Glomerular endothelial cell (primary cell): ENCODE results near the gene CDC14A. TPM values are rescaled to one million over a fixed set of nuclear protein-coding genes. Genes with fewer than 3 reads are reported as not detected.

ENCODE experiments used
- DNase-seq: peaks from one replicate; pipeline ENCODE4 v3.0.0-alpha.2; 2011; ENCODE audit warnings: low read depth, low spot score; ENCODE audit errors: extremely low read depth
- total RNA-seq: library from RNA; depleted of rRNA; stranded (reverse); fragments of >200 nt; gene quantifications from 2 replicates; pipeline ENCODE4 v1.2.3, GENCODE V29; 2015

CDC14A gene
- total RNA-seq, 1 donor from 2014 or later, result 11.8 TPM

GRCh38 chr1:100479620-100480338, 127.5 kb downstream of the CDC14A start:
- DNase-seq, result no peak

GRCh38 chr1:100481303-100481702, 129.0 kb downstream of the CDC14A start:
- DNase-seq, result no peak

DNA sequence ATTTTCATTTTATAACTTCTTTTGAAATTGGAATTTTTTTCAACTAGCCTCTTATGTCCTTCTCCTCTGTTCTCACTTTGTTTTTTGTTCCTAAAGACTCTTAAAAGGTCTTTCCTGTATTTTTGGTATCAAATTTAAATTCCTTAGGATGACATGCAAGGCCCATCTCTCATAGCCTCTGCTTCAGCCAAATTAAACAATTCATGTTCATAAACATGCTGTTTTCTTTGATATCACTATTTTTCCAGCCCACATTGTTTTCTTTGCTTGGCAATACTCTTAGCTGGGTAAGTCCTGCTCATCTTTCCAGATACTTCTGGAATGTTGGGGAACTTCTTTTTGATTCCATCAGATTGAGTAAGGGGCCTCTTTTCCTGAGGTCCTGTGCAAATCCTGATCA, 129.9 kb downstream of the CDC14A start:
- DNase-seq, result no peak

DNA sequence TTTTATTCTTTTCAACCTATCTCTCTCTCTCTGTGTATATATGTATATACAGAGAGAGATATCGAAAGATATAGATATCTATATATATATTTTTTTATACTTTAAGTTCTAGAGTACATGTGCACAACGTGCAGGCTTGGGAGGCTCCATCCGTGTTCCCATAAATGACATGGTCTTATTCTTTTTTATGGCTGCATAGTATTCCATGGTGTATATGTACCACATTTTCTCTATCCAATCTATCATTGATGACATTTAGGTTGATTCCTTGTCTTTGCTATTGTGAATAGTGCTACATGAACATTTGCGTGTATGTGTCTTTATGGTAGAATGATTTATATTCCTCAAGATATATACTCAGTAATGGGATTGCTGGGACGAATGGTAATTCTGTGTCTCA, 130.4 kb downstream of the CDC14A start:
- DNase-seq, result no peak

GRCh38 chr1:100483230-100483629, 130.9 kb downstream of the CDC14A start:
- no peak for DNase-seq

DNA sequence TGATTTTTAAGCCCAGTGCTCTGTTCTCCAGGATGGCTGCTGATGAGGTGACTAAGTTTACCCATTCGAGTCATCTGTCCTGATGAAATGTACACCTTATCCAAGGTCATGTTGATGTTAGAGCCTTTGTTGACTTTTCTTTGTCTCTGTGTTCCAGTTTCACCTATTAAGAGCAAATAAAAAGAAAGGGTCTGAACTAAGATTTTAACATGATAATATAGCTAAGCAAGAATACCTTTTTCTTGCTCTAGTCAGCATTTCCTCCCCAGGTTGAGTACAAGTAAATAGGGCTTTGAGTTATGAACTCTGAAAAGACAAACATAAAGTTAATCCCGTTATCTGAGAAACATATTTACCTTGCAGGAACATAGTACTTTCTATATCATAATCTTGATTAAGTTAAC, 133.6 kb downstream of the CDC14A start:
- DNase-seq, result no peak

GRCh38 chr1:100494393-100495084, 142.2 kb downstream of the CDC14A start:
- DNase-seq, result no peak

- no peak for DNase-seq
These were observed 144.6 kb downstream of the CDC14A start for GRCh38 chr1:100496896-100497295.

DNA sequence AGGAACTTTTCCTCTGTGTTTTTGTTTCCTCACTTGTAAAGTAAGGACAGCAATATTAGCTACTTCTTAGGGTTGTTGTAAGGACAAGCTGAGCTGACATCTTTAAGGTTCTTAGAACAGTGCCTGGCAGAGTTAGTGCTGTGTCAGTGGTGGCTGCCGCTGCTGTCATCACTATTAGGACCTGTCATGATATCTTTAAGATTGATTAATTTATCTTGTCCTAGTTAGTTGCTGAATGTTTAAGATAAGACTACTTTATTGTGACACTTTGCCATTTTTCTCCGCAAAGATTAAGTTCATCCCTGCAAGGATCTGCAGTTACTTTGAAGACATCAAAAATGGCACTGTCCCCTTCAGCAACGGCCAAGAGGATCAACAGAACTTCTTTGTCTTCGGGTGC, 145.5 kb downstream of the CDC14A start:
- DNase-seq, result no peak

DNA sequence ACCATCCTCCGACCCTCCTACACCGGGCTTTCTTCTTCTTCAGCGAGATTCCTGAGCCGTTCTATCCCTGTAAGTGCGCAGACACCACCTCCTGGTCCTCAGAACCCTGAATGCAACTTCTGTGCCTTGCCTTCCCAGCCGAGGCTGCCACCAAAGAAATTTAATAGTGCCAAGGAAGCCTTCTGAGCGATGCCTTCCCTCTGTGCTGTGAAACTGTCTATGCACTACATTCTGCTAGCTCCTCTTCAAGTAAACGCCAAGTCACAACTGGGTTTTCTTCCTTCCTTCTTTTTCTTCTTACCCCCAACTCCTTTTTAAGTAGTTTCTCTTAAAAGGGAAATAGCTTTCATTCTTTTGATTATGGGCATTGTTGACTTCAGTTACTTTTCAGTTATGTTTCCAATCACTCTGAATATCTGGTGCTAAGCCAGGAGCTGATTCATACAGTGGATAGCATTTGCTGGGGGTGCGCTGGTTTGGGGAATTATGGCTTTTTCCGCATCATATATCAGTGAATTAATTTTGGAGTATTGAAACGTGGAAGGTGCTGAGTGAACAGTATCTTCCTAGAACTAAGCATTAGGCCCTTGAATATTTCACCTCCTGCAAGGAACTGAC, 147.0 kb downstream of the CDC14A start:
- no peak for DNase-seq

- no peak for DNase-seq
These were observed 149.9 kb downstream of the CDC14A start for GRCh38 chr1:100502052-100502792.

DNA sequence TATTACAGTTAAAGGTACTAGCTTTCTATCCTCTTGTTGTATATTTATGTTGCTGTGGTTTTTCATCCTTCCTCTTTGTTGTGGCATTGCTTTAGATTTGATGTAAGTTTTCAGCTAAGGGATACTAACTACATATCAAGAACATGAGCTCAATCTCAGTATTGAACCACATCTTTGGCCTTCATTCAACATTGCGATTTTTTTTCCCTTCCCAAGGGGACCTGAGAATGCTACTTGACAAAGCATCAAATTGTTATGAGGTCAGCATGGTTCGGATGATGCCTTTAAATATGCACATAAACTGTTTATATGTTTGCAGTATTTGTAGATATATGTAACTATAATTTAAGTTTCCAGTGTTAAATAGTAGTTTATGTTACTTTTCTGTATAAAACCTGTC, 153.9 kb downstream of the CDC14A start:
- no peak for DNase-seq

DNA sequence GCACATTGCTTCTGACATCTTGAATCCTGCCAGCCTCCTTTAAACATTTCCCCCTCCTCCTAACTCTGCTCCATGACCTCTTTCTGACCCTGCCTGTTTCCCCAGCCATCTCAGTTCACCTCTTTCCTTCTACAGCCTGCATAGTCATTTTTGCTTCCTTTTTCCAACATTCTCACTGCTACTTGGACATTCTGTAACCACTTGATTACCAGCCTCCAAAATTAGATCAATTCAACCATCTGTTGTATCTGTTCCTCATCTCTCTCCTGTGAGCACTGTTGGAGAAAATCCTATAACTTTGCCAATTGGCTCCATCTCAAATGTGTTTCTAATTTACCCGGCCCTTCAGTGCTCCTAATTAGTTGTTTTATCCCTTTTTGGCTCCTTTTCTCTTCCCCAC, 158.1 kb downstream of the CDC14A start:
- no peak for DNase-seq

DNA sequence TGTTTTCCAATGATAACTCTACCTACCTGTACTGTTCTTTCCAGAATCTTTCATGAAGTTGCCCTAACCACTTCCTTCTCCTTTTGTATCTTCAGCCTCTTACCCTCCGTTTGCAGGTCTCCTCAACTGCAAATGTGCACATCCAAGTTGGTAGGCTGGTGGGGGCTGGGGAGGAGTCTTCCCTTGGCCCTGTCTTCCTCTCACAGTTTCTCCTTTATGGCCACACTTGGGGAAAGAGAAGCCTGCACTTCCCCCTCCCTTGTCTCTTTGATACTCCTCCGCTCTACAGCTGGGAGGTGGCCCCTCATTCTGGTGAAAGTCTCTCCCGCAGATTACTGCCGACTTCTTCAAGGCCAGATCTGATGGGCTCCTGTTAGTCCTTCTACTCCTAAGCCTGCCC, 158.8 kb downstream of the CDC14A start:
- no peak for DNase-seq

- no peak for DNase-seq
These were observed 159.5 kb downstream of the CDC14A start for GRCh38 chr1:100511773-100512172.

GRCh38 chr1:100512803-100513352, 160.6 kb downstream of the CDC14A start:
- DNase-seq, result no peak

DNA sequence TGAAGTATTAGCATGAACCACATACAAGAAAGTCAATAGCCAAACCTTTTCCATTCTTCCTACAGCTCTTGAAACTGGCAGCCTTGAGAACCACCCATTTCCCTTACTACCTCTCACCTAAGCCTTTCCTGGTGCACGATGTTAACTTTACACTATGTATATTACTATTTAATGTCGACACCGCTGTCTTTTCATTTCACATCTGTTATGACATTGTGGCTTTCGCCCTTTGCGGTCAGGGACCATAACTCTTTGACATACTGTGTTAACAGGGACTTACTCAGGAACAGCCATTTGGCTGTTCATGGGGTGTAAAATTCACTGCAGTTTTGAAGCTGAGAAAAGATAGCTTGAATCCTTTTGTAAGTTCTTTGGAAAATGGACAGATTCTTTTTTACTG, 164.6 kb downstream of the CDC14A start:
- no peak for DNase-seq

DNA sequence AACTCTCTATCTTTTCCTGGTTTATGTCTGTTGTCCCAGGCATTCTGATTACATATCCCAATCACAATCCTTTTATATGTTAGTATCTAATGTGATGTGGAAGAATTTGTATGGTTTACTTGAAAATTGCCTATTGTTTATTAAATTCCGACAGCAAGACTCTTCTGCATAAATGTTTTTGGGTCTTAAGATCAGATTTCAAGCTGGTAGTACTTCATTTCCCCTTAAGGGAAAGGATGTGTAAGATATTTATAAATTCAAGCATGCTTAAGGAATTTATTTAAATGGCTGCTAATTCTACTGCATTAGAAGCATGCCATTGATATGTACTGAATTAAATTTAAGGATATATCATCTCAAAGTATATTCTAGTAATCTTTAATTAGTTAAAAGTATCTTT, 165.2 kb downstream of the CDC14A start:
- DNase-seq, result no peak

DNA sequence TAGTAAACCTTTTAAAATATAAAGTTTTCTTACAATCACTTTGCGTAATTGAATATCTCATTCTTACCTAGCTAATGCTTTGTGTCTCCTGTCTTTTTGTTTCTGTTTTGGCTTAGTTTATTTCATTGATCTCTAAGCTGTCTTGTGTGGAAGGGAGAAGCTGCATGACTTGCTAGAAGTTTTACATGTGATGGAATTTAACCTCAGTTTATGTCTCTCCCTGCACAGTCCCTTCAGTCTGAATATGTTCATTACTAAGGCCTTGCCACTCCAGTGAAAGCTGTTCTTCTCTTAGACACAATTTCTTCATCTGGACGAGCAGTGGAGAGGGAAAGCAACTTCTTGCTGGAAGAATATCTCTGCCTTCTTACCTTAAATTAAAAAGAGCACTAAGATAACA, 165.7 kb downstream of the CDC14A start:
- no peak for DNase-seq

- DNase-seq, result no peak
These were observed 170.8 kb downstream of the CDC14A start for GRCh38 chr1:100523038-100523652.

DNA sequence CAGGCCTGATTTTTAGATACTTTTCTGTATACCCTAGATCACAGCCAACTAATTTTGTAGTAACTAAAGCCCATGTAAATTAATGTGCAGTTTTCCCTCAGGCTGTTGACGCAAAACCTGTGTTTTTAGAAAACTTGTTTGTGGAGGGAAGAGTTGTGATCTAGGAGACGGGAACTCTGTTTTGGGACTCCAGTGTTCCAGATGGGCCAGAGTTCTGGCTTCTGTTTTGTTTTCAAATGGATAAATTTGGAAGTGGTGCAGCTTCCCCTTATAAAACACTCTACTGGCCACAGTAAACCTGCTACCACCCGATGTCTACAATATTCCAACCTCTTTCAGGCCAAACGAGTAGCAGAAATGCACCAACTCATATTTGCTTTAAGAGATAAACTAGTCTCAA, 172.0 kb downstream of the CDC14A start:
- no peak for DNase-seq
